HCT116 (cell line): Measurements from ENCODE around the gene CFAP46. TPM values are rescaled to one million over a fixed set of nuclear protein-coding genes. Genes with fewer than 3 reads are reported as not detected.
"Not testable (repeated sequence)": the region's sequence is repeated elsewhere in the genome, so short reads cannot be mapped to it uniquely, and the experiment has no call there.

ENCODE experiments used
- ATAC-seq: fragments of 200-7000 bp; cut with Tn5 transposase; 2 replicates; pipeline ENCODE4 v1.9.1; 2020; ENCODE audit warnings: mild to moderate bottlenecking, moderate library complexity
- BruUV-seq: library from RNA; stranded (reverse); fragments of 400-500 nt; replicated peaks from 2 replicates; lab custom pipeline; 2021; lab: Mats Ljungman, UMichigan
- CTCF ChIA-PET: fragments of 300-600 bp; sonication (Branson Sonifier 250); formaldehyde crosslinking; loops from one replicate; lab custom pipeline; 2021; ENCODE audit warnings: antibody characterized with exemption; lab: Charles Lee
- POLR2A ChIA-PET: fragments of 300-600, 350-600 bp; sonication (Branson Sonifier 250); formaldehyde crosslinking; loops from one replicate; lab custom pipeline; 2021; ENCODE audit warnings: antibody characterized with exemption; lab: Charles Lee
- RAD21 ChIA-PET, 2 experiments: fragments of 300-600 bp; sonication (Branson Sonifier 250); formaldehyde crosslinking; loops; one replicate each; lab custom pipeline; 2023; ENCODE audit warnings: low total read pairs in 2 of 2; ENCODE audit not compliant: uncharacterized antibody in 2 of 2, unreplicated experiment in 2 of 2, low non-redundant PET in 1 of 2; lab: Charles Lee
- DNase-seq: peaks from one replicate; pipeline ENCODE4 v3.0.0-alpha.2; 2010; ENCODE audit warnings: low read depth, low spot score
- H2AFZ ChIP-seq: fragments of 200-600 bp; shearing (Covaris generic), sonication (generic); 2 replicates; pipeline ENCODE4 v1.6.1; 2017; ENCODE audit warnings: low read depth, mixed run types, mixed read lengths, antibody characterized with exemption, low read length; ENCODE audit not compliant: poor library complexity, severe bottlenecking
- H3K27ac ChIP-seq: 2 replicates; pipeline ENCODE4 v1.5.1; 2012; ENCODE audit warnings: low read depth, low read length
- H3K27me3 ChIP-seq: fragments of 200-600 bp; sonication (generic); 2 replicates; pipeline ENCODE4 v1.6.1; 2016; ENCODE audit warnings: mixed run types, low read length, mixed read lengths; ENCODE audit not compliant: insufficient read depth
- H3K36me3 ChIP-seq, 2 experiments: fragments of 200-500 bp in 1 of 2; fragments of 200-600 bp in 1 of 2; sonication (Bioruptor generic) in 1 of 2; sonication (generic) in 1 of 2; 2 replicates each; pipeline versions ENCODE4 v1.5.1 to v1.6.1; 2014 to 2016; ENCODE audit warnings: low read length in 2 of 2, inconsistent platforms in 1 of 2, mixed read lengths in 1 of 2, mixed run types in 1 of 2; ENCODE audit not compliant: insufficient read depth in 2 of 2, control insufficient read depth in 1 of 2
- H3K4me1 ChIP-seq, 2 experiments: fragments of 200-600 bp in 1 of 2; sonication (generic) in 1 of 2; 2 replicates each; pipeline versions ENCODE4 v1.5.1 to v1.6.1; 2012 to 2017; ENCODE audit warnings: low read length in 2 of 2, inconsistent platforms in 1 of 2, mild to moderate bottlenecking in 1 of 2, mixed read lengths in 1 of 2, mixed run types in 1 of 2, moderate library complexity in 1 of 2; ENCODE audit not compliant: insufficient read depth in 2 of 2, control insufficient read depth in 1 of 2
- H3K4me2 ChIP-seq: fragments of 200-600 bp; sonication (generic); 2 replicates; pipeline ENCODE4 v1.6.1; 2017; ENCODE audit warnings: mixed run types, low read length, mixed read lengths
- H3K4me3 ChIP-seq, 2 experiments: fragments of 200-600 bp in 1 of 2; sonication (generic) in 1 of 2; replicated peaks in 1 of 2; 2 replicates each; pipeline ENCODE4 v1.5.1; 2011 to 2016; ENCODE audit warnings: low read length in 2 of 2, control low read depth in 1 of 2, low read depth in 1 of 2, mild to moderate bottlenecking in 1 of 2, mixed read lengths in 1 of 2, mixed run types in 1 of 2
- H3K79me2 ChIP-seq: fragments of 200-600 bp; sonication (generic); 2 replicates; pipeline ENCODE4 v1.6.1; 2017; ENCODE audit warnings: mild to moderate bottlenecking, mixed run types, low read length, moderate library complexity, mixed read lengths; ENCODE audit not compliant: insufficient read depth
- H3K9ac ChIP-seq: fragments of 200-600 bp; sonication (generic); 2 replicates; pipeline ENCODE4 v1.6.1; 2016; ENCODE audit warnings: low read length, mixed read lengths
- H3K9me2 ChIP-seq: fragments of 200-600 bp; sonication (generic), shearing (Covaris generic); 2 replicates; pipeline ENCODE4 v1.6.1; 2017; ENCODE audit warnings: mixed run types, mild to moderate bottlenecking, moderate library complexity; ENCODE audit not compliant: insufficient read depth
- H3K9me3 ChIP-seq, 2 experiments: fragments of 200-500 bp in 1 of 2; fragments of 200-600 bp in 1 of 2; sonication (Bioruptor generic) in 1 of 2; sonication (generic) in 1 of 2; 2 replicates each; pipeline ENCODE4 v1.6.1; 2014 to 2017; ENCODE audit warnings: low read length in 2 of 2, mixed read lengths in 2 of 2, inconsistent platforms in 1 of 2, low read depth in 1 of 2, mild to moderate bottlenecking in 1 of 2, mixed run types in 1 of 2, moderate library complexity in 1 of 2; ENCODE audit not compliant: control insufficient read depth in 1 of 2, insufficient read depth in 1 of 2
- H4K20me1 ChIP-seq: fragments of 200-600 bp; sonication (generic), shearing (Covaris generic); 2 replicates; pipeline ENCODE4 v1.6.1; 2017; ENCODE audit warnings: mixed run types, mild to moderate bottlenecking, moderate library complexity; ENCODE audit not compliant: insufficient read depth
- CBX3 ChIP-seq: IDR thresholded peaks from 2 replicates; pipeline ENCODE4 v1.6.1; 2012; ENCODE audit warnings: low read depth
- EGR1 ChIP-seq: IDR thresholded peaks from 2 replicates; pipeline ENCODE4 v1.6.1; 2012; ENCODE audit warnings: low read depth
- ELF1 ChIP-seq: IDR thresholded peaks from 2 replicates; pipeline ENCODE4 v1.6.1; 2012; ENCODE audit warnings: low read depth, borderline replicate concordance
- EZH2phosphoT487 ChIP-seq: fragments of 200-600 bp; IDR thresholded peaks from 2 replicates; pipeline ENCODE4 v1.6.1; 2018; ENCODE audit warnings: antibody characterized with exemption, borderline replicate concordance
- FOSL1 ChIP-seq: IDR thresholded peaks from 2 replicates; pipeline ENCODE4 v1.6.1; 2012; ENCODE audit warnings: low read depth
- JUND ChIP-seq: IDR thresholded peaks from 2 replicates; pipeline ENCODE4 v1.6.1; 2012
- SRF ChIP-seq: IDR thresholded peaks from 2 replicates; pipeline ENCODE4 v1.6.1; 2012; ENCODE audit warnings: low read depth
- YY1 ChIP-seq: IDR thresholded peaks from 2 replicates; pipeline ENCODE4 v1.6.1; 2011; ENCODE audit warnings: low read length, low read depth, moderate library complexity, mild to moderate bottlenecking; ENCODE audit not compliant: insufficient replicate concordance; ENCODE audit errors: extremely low read depth
- ZFX ChIP-seq: fragments of 450-650 bp; IDR thresholded peaks from 2 replicates; pipeline ENCODE4 v1.6.1; 2017
- intact Hi-C: fragments of 100-400 bp; cut with micrococcal nuclease; formaldehyde crosslinking; loops from 2 replicates; pipeline ENCODE4 v1.10.0; 2022
- total RNA-seq: library from RNA; stranded (reverse); gene quantifications from one replicate; pipeline ENCODE4 v1.2.1, GENCODE V29; 2021; ENCODE audit not compliant: unreplicated experiment
- TF ChIP-seq, protein P1 (sequence below): IDR thresholded peaks from 2 replicates; pipeline ENCODE4 v1.6.1; 2012
- TF ChIP-seq, protein P2 (sequence below), 3 experiments: fragments of 200-600 bp in 1 of 3; sonication (generic) in 1 of 3; IDR thresholded peaks in 2 of 3; conservative IDR thresholded peaks in 1 of 3; 2 replicates each; pipeline ENCODE4 v1.5.1; 2012 to 2017; ENCODE audit warnings: low read depth in 2 of 3, low read length in 2 of 3, antibody characterized with exemption in 1 of 3, borderline replicate concordance in 1 of 3, control low read depth in 1 of 3, mild to moderate bottlenecking in 1 of 3, mixed read lengths in 1 of 3, mixed run types in 1 of 3, moderate library complexity in 1 of 3; ENCODE audit not compliant: insufficient read depth in 1 of 3

Gene CFAP46
- total RNA-seq, 1 experiment from 2014 or later = 1.4 TPM

DNA sequence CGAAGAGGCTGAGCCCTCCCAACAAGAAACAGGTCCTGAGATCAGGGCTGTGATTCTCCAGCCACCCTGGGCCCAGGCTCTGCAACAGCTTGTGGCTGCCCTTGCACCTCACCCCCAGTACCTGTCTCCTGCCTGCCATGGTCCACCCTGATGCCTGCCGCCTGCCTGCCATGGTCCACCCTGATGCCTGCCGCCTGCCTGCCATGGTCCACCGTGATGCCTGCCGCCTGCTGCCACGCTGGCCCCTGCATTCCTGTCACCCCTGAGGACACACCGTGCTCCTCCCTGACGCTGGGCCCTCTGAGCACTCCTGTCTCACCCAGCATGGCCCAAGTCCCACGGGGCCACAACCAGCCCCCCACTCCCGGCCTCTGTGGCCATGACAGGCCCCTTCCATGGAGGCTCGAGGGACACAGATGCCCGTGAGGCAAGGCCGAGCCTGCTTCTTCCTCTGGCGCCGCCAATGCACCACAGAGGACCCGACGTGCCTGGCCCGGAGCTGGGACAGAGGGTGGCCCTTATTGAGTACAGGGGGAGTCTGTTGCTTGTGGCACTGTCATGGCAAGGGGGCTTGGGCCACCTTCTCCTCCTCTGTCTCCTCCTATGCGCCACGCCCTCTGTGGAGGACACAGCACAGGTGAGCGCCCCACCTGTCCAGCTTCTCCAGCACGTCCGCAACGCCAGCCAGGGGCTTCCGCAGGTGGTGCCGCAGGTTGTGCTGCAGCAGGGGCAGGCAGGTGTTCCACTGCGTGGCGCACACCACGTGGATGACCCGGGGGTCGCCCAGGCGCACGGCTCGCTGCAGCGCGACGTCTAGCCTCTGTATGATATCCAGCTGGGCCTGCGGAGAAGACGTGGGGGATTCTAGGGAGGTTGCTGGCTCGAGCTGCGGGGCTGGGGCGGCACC, 18.1 kb downstream of the CFAP46 start:
- no peak overlapping the region for H3K4me3 ChIP-seq
- no peak for DNase-seq
- no peak overlapping the region for H3K4me2 ChIP-seq
- no TSS peak for BruUV-seq
- no peak overlapping the region for H2AFZ ChIP-seq
- POLR2A ChIA-PET = no interaction called here
- H3K9me3 ChIP-seq = no peaks in the 10 kb centered on the region
- H3K4me1 ChIP-seq = no peaks in the 10 kb centered on the region
- H3K27ac ChIP-seq = no peak overlapping the region
- CTCF ChIA-PET = no interaction called here
- RAD21 ChIA-PET = no interaction called here
- H3K9me2 ChIP-seq = no peaks in the 10 kb centered on the region
- H3K79me2 ChIP-seq = no peaks in the 10 kb centered on the region
- intact Hi-C loops = no loop called here
- no peak overlapping the region for H3K9ac ChIP-seq
- ATAC-seq = no peak
- H3K27me3 ChIP-seq = no peaks in the 10 kb centered on the region
- TF ChIP-seq EGR1 (no peak), JUND (no peak), ELF1 (no peak), SRF (no peak), FOSL1 (no peak), EZH2phosphoT487 (no peak), CBX3 (no peak), ZFX (no peak), YY1 (no peak)
- TF ChIP-seq, protein P1, sequence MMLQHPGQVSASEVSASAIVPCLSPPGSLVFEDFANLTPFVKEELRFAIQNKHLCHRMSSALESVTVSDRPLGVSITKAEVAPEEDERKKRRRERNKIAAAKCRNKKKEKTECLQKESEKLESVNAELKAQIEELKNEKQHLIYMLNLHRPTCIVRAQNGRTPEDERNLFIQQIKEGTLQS = no peak
- TF ChIP-seq, protein P2, sequence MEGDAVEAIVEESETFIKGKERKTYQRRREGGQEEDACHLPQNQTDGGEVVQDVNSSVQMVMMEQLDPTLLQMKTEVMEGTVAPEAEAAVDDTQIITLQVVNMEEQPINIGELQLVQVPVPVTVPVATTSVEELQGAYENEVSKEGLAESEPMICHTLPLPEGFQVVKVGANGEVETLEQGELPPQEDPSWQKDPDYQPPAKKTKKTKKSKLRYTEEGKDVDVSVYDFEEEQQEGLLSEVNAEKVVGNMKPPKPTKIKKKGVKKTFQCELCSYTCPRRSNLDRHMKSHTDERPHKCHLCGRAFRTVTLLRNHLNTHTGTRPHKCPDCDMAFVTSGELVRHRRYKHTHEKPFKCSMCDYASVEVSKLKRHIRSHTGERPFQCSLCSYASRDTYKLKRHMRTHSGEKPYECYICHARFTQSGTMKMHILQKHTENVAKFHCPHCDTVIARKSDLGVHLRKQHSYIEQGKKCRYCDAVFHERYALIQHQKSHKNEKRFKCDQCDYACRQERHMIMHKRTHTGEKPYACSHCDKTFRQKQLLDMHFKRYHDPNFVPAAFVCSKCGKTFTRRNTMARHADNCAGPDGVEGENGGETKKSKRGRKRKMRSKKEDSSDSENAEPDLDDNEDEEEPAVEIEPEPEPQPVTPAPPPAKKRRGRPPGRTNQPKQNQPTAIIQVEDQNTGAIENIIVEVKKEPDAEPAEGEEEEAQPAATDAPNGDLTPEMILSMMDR (IDR thresholded peaks at IDR 0.05 in 2 of 3, conservative IDR thresholded peaks at IDR 0.05 in 1 of 3; ENCODE audit: borderline replicate concordance in 1 of 3, insufficient read depth in 1 of 3, low read depth in 2 of 3, low read length in 2 of 3) = no peak
- no peaks in the 10 kb centered on the region for H3K36me3 ChIP-seq
- no peaks in the 10 kb centered on the region for H4K20me1 ChIP-seq

DNA sequence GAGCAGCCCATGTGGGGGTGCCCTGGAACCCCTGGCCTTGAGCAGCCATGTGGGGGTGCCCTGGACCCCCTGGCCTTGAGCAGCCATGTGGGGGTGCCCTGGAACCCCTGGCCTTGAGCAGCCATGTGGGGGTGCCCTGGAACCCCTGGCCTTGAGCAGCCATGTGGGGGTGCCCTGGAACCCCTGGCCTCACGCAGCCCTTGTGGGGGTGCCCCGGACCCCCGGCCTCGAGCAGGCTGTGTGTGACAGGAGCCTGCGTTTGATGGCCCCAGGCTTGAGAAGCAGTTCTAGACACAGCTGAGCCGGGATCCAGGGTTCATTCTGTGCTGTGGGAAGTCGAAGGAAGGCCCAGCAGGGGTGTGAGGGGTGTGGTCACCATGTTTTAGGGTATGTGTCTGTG, 19.0 kb downstream of the CFAP46 start:
- CTCF ChIA-PET, H3K4me2 ChIP-seq, H3K27me3 ChIP-seq, BruUV-seq, ATAC-seq, DNase-seq, H3K4me3 ChIP-seq, H3K9me3 ChIP-seq, POLR2A ChIA-PET, H3K9ac ChIP-seq, H3K27ac ChIP-seq, H3K9me2 ChIP-seq, H3K36me3 ChIP-seq, H3K79me2 ChIP-seq, intact Hi-C loops, H4K20me1 ChIP-seq, H3K4me1 ChIP-seq, H2AFZ ChIP-seq, RAD21 ChIA-PET: not testable (repeated sequence)
